ENCODE data around the gene TMEFF2. TPM values are rescaled to one million over a fixed set of nuclear protein-coding genes. Genes with fewer than 3 reads are reported as not detected.
A peak's percentile ranks its signal among the peaks of the same experiment; 100 is the strongest.

The TMEFF2 gene, protein sequence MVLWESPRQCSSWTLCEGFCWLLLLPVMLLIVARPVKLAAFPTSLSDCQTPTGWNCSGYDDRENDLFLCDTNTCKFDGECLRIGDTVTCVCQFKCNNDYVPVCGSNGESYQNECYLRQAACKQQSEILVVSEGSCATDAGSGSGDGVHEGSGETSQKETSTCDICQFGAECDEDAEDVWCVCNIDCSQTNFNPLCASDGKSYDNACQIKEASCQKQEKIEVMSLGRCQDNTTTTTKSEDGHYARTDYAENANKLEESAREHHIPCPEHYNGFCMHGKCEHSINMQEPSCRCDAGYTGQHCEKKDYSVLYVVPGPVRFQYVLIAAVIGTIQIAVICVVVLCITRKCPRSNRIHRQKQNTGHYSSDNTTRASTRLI
- total RNA-seq, result under 1 TPM in 3 of 4 donors, not detected in 1; 0.16 to 0.46 (median 0.17) TPM

DNA sequence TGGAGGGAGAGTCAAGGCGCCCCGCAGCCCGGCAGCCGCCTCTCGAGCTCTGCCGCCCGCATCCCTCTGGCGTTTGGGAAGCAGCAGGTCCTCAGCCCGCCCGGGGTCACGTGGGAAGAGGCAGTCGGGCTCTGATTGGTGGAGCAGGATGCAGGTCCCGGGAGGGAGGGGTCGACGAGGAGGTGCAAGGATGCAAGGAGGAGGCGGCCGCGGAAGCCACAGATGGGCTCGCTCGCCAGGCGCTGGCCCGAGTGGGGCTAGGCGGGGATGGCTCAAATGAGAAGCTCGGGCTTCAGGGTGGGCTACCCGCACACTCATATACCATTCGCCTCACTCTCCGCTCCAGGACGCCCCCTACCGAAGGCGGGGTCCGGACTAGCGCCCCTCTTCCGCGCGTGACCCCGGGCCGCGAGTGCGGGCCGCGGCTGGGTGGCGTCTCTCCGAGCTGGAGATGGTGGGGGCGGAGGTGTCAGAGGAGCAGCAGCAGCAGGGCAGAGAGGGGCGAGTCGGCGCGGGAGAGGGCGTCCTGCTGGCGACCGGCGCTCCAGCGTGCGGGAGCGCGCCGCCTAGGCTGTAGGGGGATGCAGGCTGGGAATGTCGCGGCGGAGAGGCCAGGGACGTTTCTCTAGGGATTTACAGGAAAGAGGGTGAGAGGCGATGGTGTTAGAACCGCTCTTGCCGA is at the start of gene TMEFF2:
TMEFF2 (minus strand) TSS at position 68 of the 682 bp plus-strand sequence. CDS start 409 bp downstream, outside the sequence.
- intact Hi-C loops (cut with DNase I; ENCODE audit: low total_unique reads), result no loop called here
- peak; percentile 22 to 88 for DNase-seq (ENCODE audit: low spot score in 2 of 2)
- TF ChIP-seq POLR2A (IDR thresholded peaks at IDR 0.05) (no peak), CTCF (IDR thresholded peaks at IDR 0.05) (no peak)
- WGBS, 2 donors, result 1 to 2% methylated on average over 42 to 64 of the region's 64 CpGs
- H3K4me3 ChIP-seq (ENCODE audit: low read depth, poor library complexity, severe bottlenecking), result peak within 1 kb of the TSS; percentile 26

GRCh38 chr2:192243488-192243887 is 48.8 kb upstream of the TMEFF2 start:
- H3K4me3 ChIP-seq (ENCODE audit: low read depth, poor library complexity, severe bottlenecking), result no peak overlapping the region
- TF ChIP-seq CTCF (IDR thresholded peaks at IDR 0.05), result no peak
- TF ChIP-seq POLR2A (IDR thresholded peaks at IDR 0.05), result no peak
- intact Hi-C loops (cut with DNase I; ENCODE audit: low total_unique reads), result no loop called here
- no peak for DNase-seq (ENCODE audit: low spot score in 2 of 2)
- 76 to 80% methylated on average over 2 of the region's 2 CpGs for WGBS, 2 donors

GRCh38 chr2:192236136-192236535 is 41.4 kb upstream of the TMEFF2 start:
- WGBS, 2 donors, result 81 to 83% methylated on average over 4 of the region's 4 CpGs
- intact Hi-C loops (cut with DNase I; ENCODE audit: low total_unique reads), result no loop called here
- no peak for TF ChIP-seq CTCF (IDR thresholded peaks at IDR 0.05)
- no peak for TF ChIP-seq POLR2A (IDR thresholded peaks at IDR 0.05)
- no peak for DNase-seq (ENCODE audit: low spot score in 2 of 2)
- no peak overlapping the region for H3K4me3 ChIP-seq (ENCODE audit: low read depth, poor library complexity, severe bottlenecking)

GRCh38 chr2:192230889-192231453 is 36.2 kb upstream of the TMEFF2 start:
- WGBS, 2 donors, result 74 to 83% methylated on average over 6 of the region's 6 CpGs
- intact Hi-C loops (cut with DNase I; ENCODE audit: low total_unique reads), result no loop called here

DNA sequence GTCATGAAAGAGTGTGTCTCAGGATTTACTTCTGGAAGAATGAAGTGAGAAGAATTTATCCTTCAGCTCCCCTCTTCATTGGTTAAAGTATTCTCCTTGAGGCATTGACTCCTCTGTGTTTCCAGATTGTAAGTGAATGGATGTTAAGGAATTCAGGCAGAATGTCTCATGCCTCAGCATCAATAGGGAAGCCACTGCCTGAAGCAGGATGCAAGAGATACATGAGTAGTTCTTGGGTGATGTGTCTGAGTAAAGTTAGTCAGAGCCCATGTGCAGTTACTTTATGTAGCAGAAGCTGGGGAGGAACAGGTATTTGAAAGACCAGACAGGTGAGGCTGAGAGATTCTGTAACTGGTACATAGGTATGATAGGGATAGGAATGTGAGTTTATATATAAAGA is 34.0 kb upstream of the TMEFF2 start:
- intact Hi-C loops (cut with DNase I; ENCODE audit: low total_unique reads), result no loop called here
- no peak overlapping the region for H3K4me3 ChIP-seq (ENCODE audit: low read depth, poor library complexity, severe bottlenecking)
- DNase-seq (ENCODE audit: low spot score in 2 of 2), result no peak
- no peak for TF ChIP-seq POLR2A (IDR thresholded peaks at IDR 0.05)
- TF ChIP-seq CTCF (IDR thresholded peaks at IDR 0.05), result no peak

More at GRCh38 chr2:192230889-192231453, 36.2 kb upstream of the TMEFF2 start:
- H3K4me3 ChIP-seq (ENCODE audit: low read depth, poor library complexity, severe bottlenecking), result no peak overlapping the region
- TF ChIP-seq POLR2A (IDR thresholded peaks at IDR 0.05), result no peak
- TF ChIP-seq CTCF (IDR thresholded peaks at IDR 0.05), result no peak
- DNase-seq (ENCODE audit: low spot score in 2 of 2), result no peak
